Measurements from ENCODE around the gene CIB4.

Gene CIB4

DNA sequence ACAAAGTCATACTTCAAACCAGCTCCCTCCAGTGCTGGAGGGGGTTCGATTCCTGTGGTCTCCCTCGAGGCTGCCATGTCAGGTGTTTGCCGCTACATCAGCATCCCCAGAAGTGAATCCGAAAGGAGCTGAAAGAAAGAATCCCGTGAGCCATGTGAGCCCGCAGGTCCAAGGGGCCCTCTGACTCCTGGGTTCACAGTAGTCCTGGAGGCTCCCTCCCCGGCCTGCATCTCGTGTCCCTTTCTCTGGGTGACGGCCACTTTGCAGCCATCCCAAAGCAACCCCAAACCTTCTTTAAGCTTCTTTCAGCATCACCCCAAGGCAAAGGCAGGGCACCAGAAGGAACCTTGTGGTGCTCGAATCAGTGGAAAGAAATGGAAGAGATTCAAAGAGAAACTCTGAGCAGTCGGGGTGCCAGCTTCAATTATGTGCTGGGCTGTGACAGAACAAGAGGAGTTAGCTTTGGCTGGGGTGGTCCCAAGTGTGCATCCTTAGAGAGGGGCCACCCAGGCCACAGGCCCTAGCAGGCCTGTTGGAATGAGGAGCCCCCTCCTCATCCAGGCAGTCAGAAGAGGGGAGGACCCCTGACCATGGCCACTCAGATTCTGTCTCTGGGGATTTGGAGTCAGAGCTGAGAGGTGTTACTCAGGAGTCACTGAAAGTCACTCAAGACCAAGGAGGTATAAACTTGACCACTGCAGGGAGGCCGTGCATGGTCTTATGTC, 59.7 kb downstream of the CIB4 start:
- Histone ChIP-seq H3K4me3 (ENCODE audit: low read depth, low read length) (no peak overlapping the region), H3K36me3 (ENCODE audit: control insufficient read depth, insufficient read depth, low read length) (no peaks in the 10 kb centered on the region), H3K27ac (ENCODE audit: low read depth, low read length) (no peak overlapping the region), H3K9ac (ENCODE audit: low read depth, low read length) (no peak overlapping the region), H3K4me1 (ENCODE audit: control insufficient read depth, insufficient read depth, low read length) (peaks cover 11% of the 10 kb centered on the region; the same call in 1 of the 2 replicates), H3K9me3 (ENCODE audit: control insufficient read depth, insufficient read depth, low read length) (no peaks in the 10 kb centered on the region), H3K27me3 (ENCODE audit: control insufficient read depth, insufficient read depth, low read length) (peaks cover 8% of the 10 kb centered on the region; the same call in 1 of the 2 replicates)

DNA sequence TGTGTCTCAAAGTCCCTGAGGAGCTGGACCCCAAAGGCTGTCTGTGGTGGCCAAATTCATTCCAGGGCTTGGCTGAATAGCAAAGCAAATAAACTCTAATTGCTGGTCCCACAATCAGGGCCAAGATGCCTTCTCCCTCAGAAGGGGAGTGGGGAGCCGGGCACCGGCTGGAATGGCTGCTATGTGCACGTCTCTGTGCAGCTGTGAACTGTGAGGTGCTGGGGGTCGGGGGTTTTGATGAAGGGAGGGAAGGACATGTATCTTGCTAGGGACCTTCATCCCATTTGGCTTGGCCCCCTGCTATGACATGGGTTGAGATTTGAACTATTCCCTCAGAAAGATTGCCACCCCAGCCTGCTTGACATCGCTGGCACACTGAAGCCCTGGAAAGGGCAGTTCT, 60.4 kb downstream of the CIB4 start:
- Histone ChIP-seq H3K27me3 (ENCODE audit: control insufficient read depth, insufficient read depth, low read length) (peaks cover 8% of the 10 kb centered on the region; the same call in 1 of the 2 replicates), H3K27ac (ENCODE audit: low read depth, low read length) (no peak overlapping the region), H3K9me3 (ENCODE audit: control insufficient read depth, insufficient read depth, low read length) (no peaks in the 10 kb centered on the region), H3K36me3 (ENCODE audit: control insufficient read depth, insufficient read depth, low read length) (no peaks in the 10 kb centered on the region), H3K9ac (ENCODE audit: low read depth, low read length) (no peak overlapping the region), H3K4me3 (ENCODE audit: low read depth, low read length) (no peak overlapping the region), H3K4me1 (ENCODE audit: control insufficient read depth, insufficient read depth, low read length) (peaks cover 11% of the 10 kb centered on the region; the same call in 1 of the 2 replicates)

DNA sequence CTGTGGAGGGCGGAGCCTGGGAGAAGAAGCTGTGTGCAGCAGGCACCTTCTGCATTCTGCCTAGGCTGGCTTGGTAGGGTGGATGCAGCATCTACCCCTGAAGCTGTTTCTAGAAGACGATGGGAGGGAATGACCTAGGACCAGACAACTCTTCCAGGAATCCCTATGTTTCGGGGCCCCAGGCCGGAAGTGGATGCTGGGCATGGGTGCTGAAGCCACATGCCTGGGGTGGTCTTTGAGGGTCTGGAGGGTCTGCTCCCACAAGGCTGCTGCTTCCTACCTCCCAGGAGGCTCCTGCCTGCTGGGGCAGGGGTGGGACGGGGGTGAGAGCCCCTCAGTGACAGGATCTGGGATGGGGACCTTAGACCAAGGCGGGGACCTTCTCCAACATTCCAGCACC, 61.0 kb downstream of the CIB4 start:
- Histone ChIP-seq H3K36me3 (ENCODE audit: control insufficient read depth, insufficient read depth, low read length) (no peaks in the 10 kb centered on the region), H3K4me3 (ENCODE audit: low read depth, low read length) (no peak overlapping the region), H3K4me1 (ENCODE audit: control insufficient read depth, insufficient read depth, low read length) (peaks cover 11% of the 10 kb centered on the region; the same call in 1 of the 2 replicates), H3K27ac (ENCODE audit: low read depth, low read length) (no peak overlapping the region), H3K9me3 (ENCODE audit: control insufficient read depth, insufficient read depth, low read length) (no peaks in the 10 kb centered on the region), H3K27me3 (ENCODE audit: control insufficient read depth, insufficient read depth, low read length) (peaks cover 8% of the 10 kb centered on the region; the same call in 1 of the 2 replicates), H3K9ac (ENCODE audit: low read depth, low read length) (no peak overlapping the region)

DNA sequence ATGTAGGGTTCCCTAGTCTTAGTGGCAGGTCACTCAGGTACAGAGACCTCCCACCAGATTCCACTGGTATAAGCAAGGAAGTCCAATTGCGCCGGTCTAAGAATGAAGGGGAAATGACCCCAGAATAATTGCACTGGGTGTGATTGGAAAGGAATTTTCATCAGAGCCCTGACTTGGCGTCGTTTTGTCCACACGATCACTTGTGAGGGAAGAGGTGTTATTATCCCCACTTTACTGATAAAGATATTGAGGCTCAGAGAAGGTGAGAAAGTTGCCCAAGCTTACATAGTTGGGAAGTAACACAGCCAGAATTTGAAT, 61.5 kb downstream of the CIB4 start:
- H3K27me3 ChIP-seq (ENCODE audit: control insufficient read depth, insufficient read depth, low read length) = peaks cover 8% of the 10 kb centered on the region; the same call in 1 of the 2 replicates
- H3K9me3 ChIP-seq (ENCODE audit: control insufficient read depth, insufficient read depth, low read length) = no peaks in the 10 kb centered on the region
- H3K4me3 ChIP-seq (ENCODE audit: low read depth, low read length) = no peak overlapping the region

DNA sequence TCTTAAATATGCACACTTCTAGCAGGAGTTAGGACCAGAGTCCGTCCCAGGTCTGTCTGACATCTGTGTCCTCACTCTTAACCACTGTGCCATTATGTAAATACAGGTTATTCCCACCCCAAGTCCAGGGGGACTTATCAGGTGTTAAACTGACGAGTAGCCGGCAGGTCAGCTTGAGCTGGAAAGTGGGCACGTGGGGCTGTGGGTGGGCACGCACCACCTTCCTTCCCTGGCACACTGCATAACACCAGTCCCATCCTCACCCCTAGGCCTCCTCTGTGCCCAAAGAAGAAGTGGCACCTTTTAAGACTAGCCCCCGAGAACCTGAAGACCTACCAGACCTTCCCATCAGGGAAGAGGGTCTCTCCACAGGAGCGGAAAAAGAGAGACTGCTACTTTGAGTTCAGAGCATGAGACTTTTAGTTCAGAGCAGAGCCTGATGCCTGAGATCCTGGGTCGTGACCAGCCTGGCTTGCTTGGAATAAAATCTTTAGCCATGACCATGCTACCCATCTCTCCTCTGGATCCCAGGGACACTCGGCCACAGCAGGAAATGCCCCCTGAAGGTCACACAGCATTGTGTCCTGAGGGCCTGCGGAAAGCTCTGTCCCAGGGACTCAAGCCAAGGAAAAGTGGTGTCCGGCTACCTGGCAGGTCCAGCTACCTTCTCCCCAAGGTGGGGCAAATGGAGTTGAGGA, 62.0 kb downstream of the CIB4 start:
- Histone ChIP-seq H3K4me1 (ENCODE audit: control insufficient read depth, insufficient read depth, low read length) (peaks cover 11% of the 10 kb centered on the region; the same call in 1 of the 2 replicates), H3K36me3 (ENCODE audit: control insufficient read depth, insufficient read depth, low read length) (no peaks in the 10 kb centered on the region), H3K27me3 (ENCODE audit: control insufficient read depth, insufficient read depth, low read length) (peaks cover 8% of the 10 kb centered on the region; the same call in 1 of the 2 replicates), H3K4me3 (ENCODE audit: low read depth, low read length) (no peak overlapping the region), H3K9ac (ENCODE audit: low read depth, low read length) (no peak overlapping the region), H3K9me3 (ENCODE audit: control insufficient read depth, insufficient read depth, low read length) (no peaks in the 10 kb centered on the region), H3K27ac (ENCODE audit: low read depth, low read length) (no peak overlapping the region)

More for the DNA sequence above, 61.5 kb downstream of the CIB4 start:
- Histone ChIP-seq H3K9ac (ENCODE audit: low read depth, low read length) (no peak overlapping the region), H3K4me1 (ENCODE audit: control insufficient read depth, insufficient read depth, low read length) (peaks cover 11% of the 10 kb centered on the region; the same call in 1 of the 2 replicates), H3K36me3 (ENCODE audit: control insufficient read depth, insufficient read depth, low read length) (no peaks in the 10 kb centered on the region), H3K27ac (ENCODE audit: low read depth, low read length) (no peak overlapping the region)

DNA sequence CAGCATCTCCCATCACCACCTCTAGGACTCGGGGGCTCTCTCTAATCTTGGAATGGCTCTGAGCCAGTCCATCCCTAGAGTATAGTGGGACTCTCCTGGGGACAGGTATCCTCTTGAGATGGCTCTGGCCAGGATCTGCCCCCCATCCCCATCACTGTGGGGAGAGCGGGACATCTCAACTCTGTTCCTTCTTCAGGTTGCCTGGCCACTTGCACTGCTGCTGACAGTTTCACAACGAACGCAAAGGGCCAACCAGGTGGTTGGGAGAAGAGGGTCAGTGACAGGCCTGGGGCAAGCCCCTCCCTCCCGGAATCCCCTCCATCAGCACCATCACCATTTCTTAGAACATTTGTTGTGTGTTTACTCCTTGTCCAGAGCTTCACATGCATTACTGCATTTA, 62.6 kb downstream of the CIB4 start:
- H3K4me1 ChIP-seq (ENCODE audit: control insufficient read depth, insufficient read depth, low read length) = peaks cover 11% of the 10 kb centered on the region; the same call in 1 of the 2 replicates
- H3K27me3 ChIP-seq (ENCODE audit: control insufficient read depth, insufficient read depth, low read length) = peaks cover 8% of the 10 kb centered on the region; the same call in 1 of the 2 replicates

DNA sequence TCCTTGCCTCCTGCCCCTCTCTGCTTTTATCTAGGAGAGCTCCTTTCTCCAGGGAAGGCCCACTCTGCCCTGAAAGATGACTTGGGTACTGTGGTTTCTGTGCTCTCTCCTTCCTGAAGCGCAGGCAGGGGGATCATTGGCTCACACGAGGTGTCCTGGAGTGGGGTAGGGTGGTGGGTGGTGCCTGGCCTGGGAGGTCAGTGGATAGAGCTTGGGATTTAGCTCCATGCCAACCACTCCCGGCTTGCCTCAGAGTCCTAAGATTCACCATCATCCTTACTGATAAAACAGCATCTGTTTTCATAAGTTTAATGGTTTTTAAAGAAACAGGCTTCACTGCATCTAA, 63.1 kb downstream of the CIB4 start:
- peaks cover 8% of the 10 kb centered on the region; the same call in 1 of the 2 replicates for H3K27me3 ChIP-seq (ENCODE audit: control insufficient read depth, insufficient read depth, low read length)
- H3K36me3 ChIP-seq (ENCODE audit: control insufficient read depth, insufficient read depth, low read length) = no peaks in the 10 kb centered on the region
- H3K4me1 ChIP-seq (ENCODE audit: control insufficient read depth, insufficient read depth, low read length) = peaks cover 11% of the 10 kb centered on the region; the same call in 1 of the 2 replicates
- no peak overlapping the region for H3K4me3 ChIP-seq (ENCODE audit: low read depth, low read length)
- H3K9me3 ChIP-seq (ENCODE audit: control insufficient read depth, insufficient read depth, low read length) = no peaks in the 10 kb centered on the region
- H3K27ac ChIP-seq (ENCODE audit: low read depth, low read length) = no peak overlapping the region
- H3K9ac ChIP-seq (ENCODE audit: low read depth, low read length) = no peak overlapping the region

More for the DNA sequence above, 62.6 kb downstream of the CIB4 start:
- Histone ChIP-seq H3K9ac (ENCODE audit: low read depth, low read length) (no peak overlapping the region), H3K36me3 (ENCODE audit: control insufficient read depth, insufficient read depth, low read length) (no peaks in the 10 kb centered on the region), H3K9me3 (ENCODE audit: control insufficient read depth, insufficient read depth, low read length) (no peaks in the 10 kb centered on the region), H3K4me3 (ENCODE audit: low read depth, low read length) (no peak overlapping the region), H3K27ac (ENCODE audit: low read depth, low read length) (no peak overlapping the region)

DNA sequence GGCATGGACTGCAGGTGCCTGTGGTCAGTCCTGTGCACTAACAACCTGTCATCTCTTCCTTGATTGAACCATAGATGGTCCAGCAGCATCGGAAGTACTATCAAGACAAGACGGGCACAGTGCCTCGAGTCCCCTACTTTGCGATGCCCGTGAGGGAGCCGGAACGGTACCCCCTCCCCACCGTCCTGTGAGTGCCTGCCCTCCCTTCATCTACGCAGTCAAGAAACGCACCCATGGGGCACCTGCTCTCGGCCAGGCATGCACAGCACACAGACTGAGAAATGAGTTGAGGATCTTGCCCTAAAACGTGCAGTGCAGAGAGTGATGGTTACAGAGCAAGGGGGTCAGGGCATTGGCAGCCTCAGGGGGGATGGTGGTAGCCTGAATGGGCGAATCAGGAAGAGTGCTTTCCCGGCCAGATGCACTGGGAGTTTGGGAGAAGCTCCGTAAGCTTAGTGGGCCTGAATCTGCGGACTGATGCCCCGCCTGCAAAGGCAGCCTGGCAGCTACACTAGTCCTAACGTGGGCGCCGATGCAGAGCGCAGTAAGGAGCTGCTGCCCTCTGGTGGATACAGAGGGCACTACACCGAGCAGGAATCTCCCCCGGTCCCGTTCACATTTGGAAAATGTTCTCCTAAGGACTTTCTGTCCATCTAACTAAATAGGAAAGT, 63.6 kb downstream of the CIB4 start:
- Histone ChIP-seq H3K27ac (ENCODE audit: low read depth, low read length) (no peak overlapping the region), H3K4me1 (ENCODE audit: control insufficient read depth, insufficient read depth, low read length) (peaks cover 11% of the 10 kb centered on the region; the same call in 1 of the 2 replicates), H3K4me3 (ENCODE audit: low read depth, low read length) (no peak overlapping the region), H3K27me3 (ENCODE audit: control insufficient read depth, insufficient read depth, low read length) (peaks cover 11% of the 10 kb centered on the region; the same call in 1 of the 2 replicates), H3K36me3 (ENCODE audit: control insufficient read depth, insufficient read depth, low read length) (no peaks in the 10 kb centered on the region), H3K9me3 (ENCODE audit: control insufficient read depth, insufficient read depth, low read length) (no peaks in the 10 kb centered on the region), H3K9ac (ENCODE audit: low read depth, low read length) (no peak overlapping the region)

DNA sequence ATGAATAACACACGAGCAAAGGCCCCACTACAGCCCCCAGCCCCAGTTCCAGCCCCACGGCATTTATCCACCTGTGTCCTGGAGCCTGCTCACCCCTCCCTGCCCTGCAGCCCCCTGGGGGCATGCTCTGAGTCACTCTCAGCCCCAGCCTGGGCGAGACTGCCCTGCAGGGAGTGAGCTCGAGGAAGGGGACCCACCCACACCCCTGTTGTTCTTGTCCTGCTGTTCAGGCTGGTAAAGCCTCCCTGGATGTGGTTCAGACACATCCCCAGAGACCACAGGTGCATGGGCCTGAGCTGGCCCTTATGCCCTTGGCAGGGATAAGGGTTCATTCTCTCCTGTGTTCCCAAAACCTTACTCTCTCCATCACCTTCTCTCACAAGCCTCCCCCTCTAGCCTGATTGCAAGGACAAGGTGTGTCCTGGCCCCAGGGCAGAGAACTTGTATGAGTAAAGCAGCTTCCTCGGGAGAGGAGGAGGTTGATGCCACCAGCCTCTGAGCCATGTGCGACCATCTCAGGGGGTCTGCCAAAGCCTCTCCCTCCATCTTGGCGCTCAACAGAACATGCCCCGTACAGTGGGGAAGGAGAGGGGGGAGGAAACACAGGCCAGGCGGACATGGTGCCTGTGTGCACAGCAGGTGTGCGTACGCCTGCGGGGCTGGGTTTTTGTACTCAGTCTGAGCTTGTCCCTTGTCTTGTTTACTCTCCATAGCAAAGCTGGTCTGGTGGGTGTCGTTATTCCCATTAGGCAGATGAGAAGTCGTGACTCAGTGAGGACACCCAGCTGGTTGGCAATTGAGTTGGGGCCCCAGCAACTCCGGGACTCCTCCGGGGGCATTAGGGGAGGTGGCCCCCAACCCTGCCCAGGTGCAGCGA, 64.4 kb downstream of the CIB4 start:
- no peaks in the 10 kb centered on the region for H3K36me3 ChIP-seq (ENCODE audit: control insufficient read depth, insufficient read depth, low read length)
- peaks cover 11% of the 10 kb centered on the region; the same call in 1 of the 2 replicates for H3K27me3 ChIP-seq (ENCODE audit: control insufficient read depth, insufficient read depth, low read length)
- H3K4me3 ChIP-seq (ENCODE audit: low read depth, low read length) = no peak overlapping the region
- H3K4me1 ChIP-seq (ENCODE audit: control insufficient read depth, insufficient read depth, low read length) = peaks cover 11% of the 10 kb centered on the region; the same call in 1 of the 2 replicates
- H3K27ac ChIP-seq (ENCODE audit: low read depth, low read length) = no peak overlapping the region
- H3K9ac ChIP-seq (ENCODE audit: low read depth, low read length) = no peak overlapping the region
- H3K9me3 ChIP-seq (ENCODE audit: control insufficient read depth, insufficient read depth, low read length) = no peaks in the 10 kb centered on the region

DNA sequence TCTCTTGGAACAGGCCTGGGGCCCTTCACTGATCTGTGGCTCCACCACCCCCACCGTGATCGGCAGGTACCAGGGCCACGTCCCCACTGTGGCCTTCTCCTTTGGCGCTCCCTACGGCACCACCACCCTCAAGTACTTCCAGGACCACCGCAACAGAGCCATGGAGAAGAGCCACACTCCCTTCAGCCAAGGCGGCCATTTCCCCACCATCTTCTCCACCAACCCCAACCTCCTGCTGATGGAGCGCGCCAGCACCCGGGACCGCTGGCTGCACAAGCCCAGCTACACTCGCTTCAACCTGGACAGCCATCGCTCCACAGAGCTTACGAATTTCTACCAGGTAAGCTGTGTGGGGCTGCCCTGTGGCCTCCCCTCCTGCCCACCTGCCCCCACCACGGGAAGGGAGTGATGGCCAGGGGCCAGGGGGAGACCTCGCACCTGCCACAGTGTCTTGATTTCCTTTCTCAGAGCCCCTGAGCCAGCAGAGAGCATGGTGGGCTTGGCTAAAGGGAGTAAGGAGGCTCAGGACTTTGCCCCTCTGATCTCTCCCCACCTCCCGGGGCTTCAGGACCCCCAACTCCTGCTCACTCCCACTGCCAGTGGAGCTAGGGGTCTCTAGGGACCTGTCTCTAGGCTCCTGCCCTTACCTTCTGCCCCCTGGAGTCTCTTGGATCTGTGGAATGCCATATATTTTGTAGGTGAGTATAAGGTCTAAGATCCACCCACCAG, 65.2 kb downstream of the CIB4 start:
- Histone ChIP-seq H3K36me3 (ENCODE audit: control insufficient read depth, insufficient read depth, low read length) (no peaks in the 10 kb centered on the region), H3K9ac (ENCODE audit: low read depth, low read length) (no peak overlapping the region), H3K4me3 (ENCODE audit: low read depth, low read length) (no peak overlapping the region), H3K4me1 (ENCODE audit: control insufficient read depth, insufficient read depth, low read length) (peaks cover 11% of the 10 kb centered on the region; the same call in 1 of the 2 replicates), H3K27ac (ENCODE audit: low read depth, low read length) (no peak overlapping the region), H3K27me3 (ENCODE audit: control insufficient read depth, insufficient read depth, low read length) (peaks cover 11% of the 10 kb centered on the region; the same call in 1 of the 2 replicates), H3K9me3 (ENCODE audit: control insufficient read depth, insufficient read depth, low read length) (no peaks in the 10 kb centered on the region)
